SK-N-SH (cell line): Measurements from ENCODE around the gene MBOAT2.

Source experiments
- GABPA ChIP-seq: IDR thresholded peaks from 2 replicates; pipeline ENCODE4 v1.4.0; 2012; ENCODE audit warnings: low read depth, mild to moderate bottlenecking
- RCOR1 ChIP-seq: fragments of 150-350 bp; IDR thresholded peaks from 2 replicates; pipeline ENCODE4 v1.6.1; 2017; ENCODE audit warnings: antibody characterized with exemption, low read length
- TF ChIP-seq, protein P1 (sequence below): fragments of 200-600 bp; sonication (generic); IDR thresholded peaks from 2 replicates; pipeline ENCODE4 v1.6.1; 2017; ENCODE audit warnings: antibody characterized with exemption, mild to moderate bottlenecking, moderate library complexity
- TF ChIP-seq, protein P2 (sequence below): IDR thresholded peaks from 2 replicates; pipeline ENCODE4 v1.4.0; 2012; ENCODE audit warnings: low read depth, borderline replicate concordance

- no peak for TF ChIP-seq GABPA
- TF ChIP-seq, protein P1, sequence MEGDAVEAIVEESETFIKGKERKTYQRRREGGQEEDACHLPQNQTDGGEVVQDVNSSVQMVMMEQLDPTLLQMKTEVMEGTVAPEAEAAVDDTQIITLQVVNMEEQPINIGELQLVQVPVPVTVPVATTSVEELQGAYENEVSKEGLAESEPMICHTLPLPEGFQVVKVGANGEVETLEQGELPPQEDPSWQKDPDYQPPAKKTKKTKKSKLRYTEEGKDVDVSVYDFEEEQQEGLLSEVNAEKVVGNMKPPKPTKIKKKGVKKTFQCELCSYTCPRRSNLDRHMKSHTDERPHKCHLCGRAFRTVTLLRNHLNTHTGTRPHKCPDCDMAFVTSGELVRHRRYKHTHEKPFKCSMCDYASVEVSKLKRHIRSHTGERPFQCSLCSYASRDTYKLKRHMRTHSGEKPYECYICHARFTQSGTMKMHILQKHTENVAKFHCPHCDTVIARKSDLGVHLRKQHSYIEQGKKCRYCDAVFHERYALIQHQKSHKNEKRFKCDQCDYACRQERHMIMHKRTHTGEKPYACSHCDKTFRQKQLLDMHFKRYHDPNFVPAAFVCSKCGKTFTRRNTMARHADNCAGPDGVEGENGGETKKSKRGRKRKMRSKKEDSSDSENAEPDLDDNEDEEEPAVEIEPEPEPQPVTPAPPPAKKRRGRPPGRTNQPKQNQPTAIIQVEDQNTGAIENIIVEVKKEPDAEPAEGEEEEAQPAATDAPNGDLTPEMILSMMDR: no peak
- TF ChIP-seq RCOR1: no peak
- TF ChIP-seq, protein P2, sequence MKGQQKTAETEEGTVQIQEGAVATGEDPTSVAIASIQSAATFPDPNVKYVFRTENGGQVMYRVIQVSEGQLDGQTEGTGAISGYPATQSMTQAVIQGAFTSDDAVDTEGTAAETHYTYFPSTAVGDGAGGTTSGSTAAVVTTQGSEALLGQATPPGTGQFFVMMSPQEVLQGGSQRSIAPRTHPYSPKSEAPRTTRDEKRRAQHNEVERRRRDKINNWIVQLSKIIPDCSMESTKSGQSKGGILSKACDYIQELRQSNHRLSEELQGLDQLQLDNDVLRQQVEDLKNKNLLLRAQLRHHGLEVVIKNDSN: no peak
These were observed 141.3 kb downstream of the MBOAT2 start for GRCh38 chr2:8862230-8862629.
